ENCODE data around the gene CHD3.

The CHD3 gene

GRCh38 chr17:7943291-7943690 lies 54.7 kb downstream of the CHD3 start:
- H3K4me2 ChIP-seq (ENCODE audit: low read length), result no peak overlapping the region
- no peaks in the 10 kb centered on the region for H3K79me2 ChIP-seq (ENCODE audit: insufficient read depth, low read length)
- H3K27ac ChIP-seq (ENCODE audit: low read depth, low read length, poor library complexity, severe bottlenecking), result no peak overlapping the region
- H3K4me3 ChIP-seq (ENCODE audit: low read depth, low read length, poor library complexity, severe bottlenecking), result no peak overlapping the region
- no peak for TF ChIP-seq EZH2 (IDR thresholded peaks at IDR 0.05; ENCODE audit: borderline replicate concordance, low read length)
- TF ChIP-seq, protein P1, sequence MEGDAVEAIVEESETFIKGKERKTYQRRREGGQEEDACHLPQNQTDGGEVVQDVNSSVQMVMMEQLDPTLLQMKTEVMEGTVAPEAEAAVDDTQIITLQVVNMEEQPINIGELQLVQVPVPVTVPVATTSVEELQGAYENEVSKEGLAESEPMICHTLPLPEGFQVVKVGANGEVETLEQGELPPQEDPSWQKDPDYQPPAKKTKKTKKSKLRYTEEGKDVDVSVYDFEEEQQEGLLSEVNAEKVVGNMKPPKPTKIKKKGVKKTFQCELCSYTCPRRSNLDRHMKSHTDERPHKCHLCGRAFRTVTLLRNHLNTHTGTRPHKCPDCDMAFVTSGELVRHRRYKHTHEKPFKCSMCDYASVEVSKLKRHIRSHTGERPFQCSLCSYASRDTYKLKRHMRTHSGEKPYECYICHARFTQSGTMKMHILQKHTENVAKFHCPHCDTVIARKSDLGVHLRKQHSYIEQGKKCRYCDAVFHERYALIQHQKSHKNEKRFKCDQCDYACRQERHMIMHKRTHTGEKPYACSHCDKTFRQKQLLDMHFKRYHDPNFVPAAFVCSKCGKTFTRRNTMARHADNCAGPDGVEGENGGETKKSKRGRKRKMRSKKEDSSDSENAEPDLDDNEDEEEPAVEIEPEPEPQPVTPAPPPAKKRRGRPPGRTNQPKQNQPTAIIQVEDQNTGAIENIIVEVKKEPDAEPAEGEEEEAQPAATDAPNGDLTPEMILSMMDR (IDR thresholded peaks at IDR 0.05; ENCODE audit: low read length), result no peak
- no peaks in the 10 kb centered on the region for H3K9me2 ChIP-seq (ENCODE audit: low read depth, low read length)
- no peaks in the 10 kb centered on the region for H4K20me1 ChIP-seq (ENCODE audit: insufficient read depth, low read length)
- no peak overlapping the region for H3K9ac ChIP-seq (ENCODE audit: low read length)
- no peaks in the 10 kb centered on the region for H3K9me3 ChIP-seq (ENCODE audit: low read length)
- no peaks in the 10 kb centered on the region for H3F3A ChIP-seq (ENCODE audit: insufficient read depth, low read length)
- H3K36me3 ChIP-seq (ENCODE audit: insufficient read depth, low read length), result peaks cover 90% of the 10 kb centered on the region
- no peaks in the 10 kb centered on the region for H3K27me3 ChIP-seq (ENCODE audit: insufficient read depth, low read length)
- H2AFZ ChIP-seq (ENCODE audit: low read length), result no peak overlapping the region
- no peaks in the 10 kb centered on the region for H3K4me1 ChIP-seq (ENCODE audit: insufficient read depth, low read length, severe bottlenecking)

DNA sequence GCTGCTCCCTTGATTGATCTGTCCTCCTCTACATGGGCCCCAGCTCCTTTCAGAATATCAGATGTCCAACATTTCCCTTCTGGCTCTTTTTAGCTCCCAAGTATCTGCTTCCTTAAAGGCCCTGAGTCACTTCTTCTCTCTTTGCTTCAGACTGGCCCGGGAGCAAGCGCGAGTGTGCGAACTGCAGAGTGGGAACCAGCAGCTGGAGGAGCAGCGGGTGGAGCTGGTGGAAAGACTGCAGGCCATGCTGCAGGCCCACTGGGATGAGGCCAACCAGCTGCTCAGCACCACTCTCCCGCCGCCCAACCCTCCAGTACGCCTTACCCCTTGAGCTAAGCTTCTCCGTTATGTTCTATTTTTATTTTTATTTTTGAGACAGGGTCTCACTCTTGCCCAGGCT lies 55.7 kb downstream of the CHD3 start:
- Histone ChIP-seq H3K27me3 (ENCODE audit: insufficient read depth, low read length) (no peaks in the 10 kb centered on the region), H3K9ac (ENCODE audit: low read length) (no peak overlapping the region), H3K9me2 (ENCODE audit: low read depth, low read length) (no peaks in the 10 kb centered on the region), H3K4me1 (ENCODE audit: insufficient read depth, low read length, severe bottlenecking) (no peaks in the 10 kb centered on the region), H3K9me3 (ENCODE audit: low read length) (no peaks in the 10 kb centered on the region), H2AFZ (ENCODE audit: low read length) (no peak overlapping the region), H3K27ac (ENCODE audit: low read depth, low read length, poor library complexity, severe bottlenecking) (no peak overlapping the region), H3K79me2 (ENCODE audit: insufficient read depth, low read length) (no peaks in the 10 kb centered on the region), H3F3A (ENCODE audit: insufficient read depth, low read length) (no peaks in the 10 kb centered on the region), H3K36me3 (ENCODE audit: insufficient read depth, low read length) (peaks cover 93% of the 10 kb centered on the region), H3K4me2 (ENCODE audit: low read length) (no peak overlapping the region), H3K4me3 (ENCODE audit: low read depth, low read length, poor library complexity, severe bottlenecking) (no peak overlapping the region), H4K20me1 (ENCODE audit: insufficient read depth, low read length) (no peaks in the 10 kb centered on the region)
- TF ChIP-seq, protein P1 (IDR thresholded peaks at IDR 0.05; ENCODE audit: low read length), result no peak
- TF ChIP-seq EZH2 (IDR thresholded peaks at IDR 0.05; ENCODE audit: borderline replicate concordance, low read length), result no peak

DNA sequence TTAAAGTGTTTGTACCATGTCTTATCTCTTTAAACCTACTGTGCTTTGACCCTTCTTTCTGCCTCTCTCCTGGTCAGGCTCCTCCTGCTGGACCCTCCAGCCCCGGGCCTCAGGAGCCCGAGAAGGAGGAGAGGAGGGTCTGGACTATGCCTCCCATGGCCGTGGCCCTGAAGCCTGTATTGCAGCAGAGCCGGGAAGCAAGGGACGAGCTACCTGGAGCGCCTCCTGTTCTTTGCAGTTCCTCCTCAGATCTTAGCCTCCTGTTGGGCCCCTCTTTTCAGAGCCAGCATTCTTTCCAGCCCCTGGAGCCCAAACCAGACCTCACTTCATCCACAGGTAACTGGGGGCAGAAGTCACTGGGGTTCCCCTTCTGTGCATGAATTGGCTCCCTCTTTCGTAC lies 57.1 kb downstream of the CHD3 start:
- Histone ChIP-seq H3K79me2 (ENCODE audit: insufficient read depth, low read length) (no peaks in the 10 kb centered on the region), H3K9me3 (ENCODE audit: low read length) (no peaks in the 10 kb centered on the region), H3F3A (ENCODE audit: insufficient read depth, low read length) (no peaks in the 10 kb centered on the region), H3K4me3 (ENCODE audit: low read depth, low read length, poor library complexity, severe bottlenecking) (no peak overlapping the region), H3K27me3 (ENCODE audit: insufficient read depth, low read length) (no peaks in the 10 kb centered on the region), H3K36me3 (ENCODE audit: insufficient read depth, low read length) (peaks cover 93% of the 10 kb centered on the region), H4K20me1 (ENCODE audit: insufficient read depth, low read length) (no peaks in the 10 kb centered on the region), H2AFZ (ENCODE audit: low read length) (no peak overlapping the region), H3K9ac (ENCODE audit: low read length) (no peak overlapping the region), H3K9me2 (ENCODE audit: low read depth, low read length) (no peaks in the 10 kb centered on the region), H3K4me2 (ENCODE audit: low read length) (no peak overlapping the region), H3K4me1 (ENCODE audit: insufficient read depth, low read length, severe bottlenecking) (no peaks in the 10 kb centered on the region), H3K27ac (ENCODE audit: low read depth, low read length, poor library complexity, severe bottlenecking) (no peak overlapping the region)
- TF ChIP-seq EZH2 (IDR thresholded peaks at IDR 0.05; ENCODE audit: borderline replicate concordance, low read length), result no peak
- TF ChIP-seq, protein P1 (IDR thresholded peaks at IDR 0.05; ENCODE audit: low read length), result no peak

Measured in OCI-LY1 (cell line).